H9 (cell line): ENCODE measurements around the gene GEMIN4. TPM values are rescaled to one million over a fixed set of nuclear protein-coding genes. Genes with fewer than 3 reads are reported as not detected.

Experiments used
- DNase-seq: peaks from one replicate; pipeline ENCODE4 v3.0.0-alpha.2; 2017
- H2AFZ ChIP-seq: one replicate; pipeline ENCODE4 v1.6.1; 2013; ENCODE audit warnings: mild to moderate bottlenecking, low read length, control low read depth, moderate library complexity
- H2AK5ac ChIP-seq: 2 replicates; pipeline ENCODE4 v1.6.1; 2013; ENCODE audit warnings: low read length, control low read depth, mixed read lengths; ENCODE audit not compliant: insufficient read length
- H2BK120ac ChIP-seq: one replicate; pipeline ENCODE4 v1.6.1; 2013; ENCODE audit warnings: low read depth, mild to moderate bottlenecking, low read length, control low read depth, inconsistent platforms; ENCODE audit not compliant: poor library complexity, severe bottlenecking
- H2BK12ac ChIP-seq: 2 replicates; pipeline ENCODE4 v1.6.1; 2013; ENCODE audit warnings: low read length, control low read depth, mixed read lengths, low read depth; ENCODE audit not compliant: insufficient read length
- H2BK15ac ChIP-seq: 2 replicates; pipeline ENCODE4 v1.6.1; 2013; ENCODE audit warnings: low read depth, low read length, control low read depth
- H2BK20ac ChIP-seq: one replicate; pipeline ENCODE4 v1.6.1; 2013; ENCODE audit warnings: low read depth, mild to moderate bottlenecking, low read length, control low read depth, inconsistent platforms; ENCODE audit not compliant: poor library complexity, severe bottlenecking
- H2BK5ac ChIP-seq: 2 replicates; pipeline ENCODE4 v1.6.1; 2013; ENCODE audit warnings: low read length, control low read depth, mixed read lengths; ENCODE audit not compliant: insufficient read length
- H3K14ac ChIP-seq: 2 replicates; pipeline ENCODE4 v1.6.1; 2013; ENCODE audit warnings: low read length, control low read depth; ENCODE audit not compliant: insufficient read depth
- H3K18ac ChIP-seq: 2 replicates; pipeline ENCODE4 v1.6.1; 2013; ENCODE audit warnings: low read depth, mild to moderate bottlenecking, mixed read lengths, low read length, control low read depth; ENCODE audit not compliant: insufficient read length
- H3K23ac ChIP-seq: 2 replicates; pipeline ENCODE4 v1.6.1; 2013; ENCODE audit warnings: low read length, control low read depth, mixed read lengths, low read depth; ENCODE audit not compliant: insufficient read length
- H3K23me2 ChIP-seq: 2 replicates; pipeline ENCODE4 v1.6.1; 2013; ENCODE audit warnings: low read depth, mild to moderate bottlenecking, mixed read lengths, low read length, control low read depth; ENCODE audit not compliant: insufficient read length, poor library complexity, severe bottlenecking
- H3K27ac ChIP-seq: 2 replicates; pipeline ENCODE4 v1.5.1; 2013; ENCODE audit warnings: low read length, control low read depth, mixed read lengths, low read depth; ENCODE audit not compliant: insufficient read length
- H3K27me3 ChIP-seq: 2 replicates; pipeline ENCODE4 v1.6.1; 2013; ENCODE audit warnings: low read length, control low read depth, inconsistent platforms; ENCODE audit not compliant: insufficient read depth
- H3K4ac ChIP-seq: 2 replicates; pipeline ENCODE4 v1.6.1; 2013; ENCODE audit warnings: low read depth, mild to moderate bottlenecking, control low read depth, inconsistent platforms, low read length, moderate library complexity
- H3K4me1 ChIP-seq: 2 replicates; pipeline ENCODE4 v1.6.1; 2013; ENCODE audit warnings: low read length, control low read depth, inconsistent platforms; ENCODE audit not compliant: insufficient read depth
- H3K4me2 ChIP-seq: 2 replicates; pipeline ENCODE4 v1.6.1; 2013; ENCODE audit warnings: low read length, control low read depth, mixed read lengths; ENCODE audit not compliant: insufficient read length, insufficient read depth
- H3K56ac ChIP-seq: 2 replicates; pipeline ENCODE4 v1.6.1; 2013; ENCODE audit warnings: low read depth, mild to moderate bottlenecking, mixed read lengths, low read length, control low read depth; ENCODE audit not compliant: insufficient read length
- H3K79me1 ChIP-seq: 2 replicates; pipeline ENCODE4 v1.6.1; 2013; ENCODE audit warnings: low read depth, mild to moderate bottlenecking, moderate library complexity, low read length, control low read depth, inconsistent platforms; ENCODE audit not compliant: insufficient read depth, poor library complexity, severe bottlenecking
- H3K79me2 ChIP-seq: 2 replicates; pipeline ENCODE4 v1.6.1; 2013; ENCODE audit warnings: low read length, control low read depth, inconsistent platforms; ENCODE audit not compliant: insufficient read depth
- H3K9ac ChIP-seq: 2 replicates; pipeline ENCODE4 v1.6.1; 2013; ENCODE audit warnings: low read length, control low read depth, mixed read lengths; ENCODE audit not compliant: insufficient read length; ENCODE audit errors: extremely low read depth
- H3K9me3 ChIP-seq: one replicate; pipeline ENCODE4 v1.6.1; 2013; ENCODE audit warnings: low read depth, low read length, inconsistent platforms; ENCODE audit not compliant: control insufficient read depth
- H3T11ph ChIP-seq: one replicate; pipeline ENCODE4 v1.6.1; 2013; ENCODE audit warnings: mild to moderate bottlenecking, low read length, control low read depth, inconsistent platforms
- H4K20me1 ChIP-seq: one replicate; pipeline ENCODE4 v1.6.1; 2013; ENCODE audit not compliant: control insufficient read depth, insufficient read length, insufficient read depth
- H4K5ac ChIP-seq: 2 replicates; pipeline ENCODE4 v1.6.1; 2013; ENCODE audit warnings: low read depth, mild to moderate bottlenecking, mixed read lengths, low read length, control low read depth; ENCODE audit not compliant: insufficient read length
- H4K8ac ChIP-seq: replicated peaks from 2 replicates; pipeline ENCODE4 v1.6.1; 2013; ENCODE audit warnings: low read length, control low read depth, mixed read lengths, low read depth; ENCODE audit not compliant: insufficient read length
- H4K91ac ChIP-seq: 2 replicates; pipeline ENCODE4 v1.6.1; 2013; ENCODE audit warnings: low read depth, mild to moderate bottlenecking, moderate library complexity, mixed read lengths, low read length, control low read depth; ENCODE audit not compliant: insufficient read length
- H3K27ac Mint-ChIP-seq, 3 experiments: 2 replicates in 2 of 3; 3 replicates in 1 of 3; pipeline ENCODE4 v1.8.0; 2020 to 2021; ENCODE audit warnings: mixed read lengths in 3 of 3, mild to moderate bottlenecking in 1 of 3, moderate library complexity in 1 of 3
- H3K27me3 Mint-ChIP-seq: 2 replicates; pipeline ENCODE4 v1.8.0; 2021; ENCODE audit warnings: low read depth, mild to moderate bottlenecking, moderate library complexity, mixed read lengths
- H3K36me3 Mint-ChIP-seq, 3 experiments: 2 replicates in 2 of 3; 3 replicates in 1 of 3; pipeline ENCODE4 v1.8.0; 2020 to 2021; ENCODE audit warnings: low read depth in 3 of 3, mixed read lengths in 3 of 3; ENCODE audit not compliant: insufficient read depth in 1 of 3
- H3K4me1 Mint-ChIP-seq, 2 experiments: 2 replicates each; pipeline ENCODE4 v1.8.0; 2020; ENCODE audit warnings: mixed read lengths in 2 of 2
- H3K4me3 Mint-ChIP-seq, 2 experiments: 2 replicates in 1 of 2; 3 replicates in 1 of 2; pipeline ENCODE4 v1.8.0; 2020 to 2021; ENCODE audit warnings: mild to moderate bottlenecking in 2 of 2, mixed read lengths in 2 of 2, moderate library complexity in 1 of 2
- H3K9me3 Mint-ChIP-seq, 2 experiments: 2 replicates in 1 of 2; 3 replicates in 1 of 2; pipeline ENCODE4 v1.8.0; 2020; ENCODE audit warnings: mild to moderate bottlenecking in 2 of 2, mixed read lengths in 2 of 2, moderate library complexity in 1 of 2
- whole genome bisulfite sequencing: extraction: QIAGEN DNeasy Blood & Tissue Kit; methylation state at CpG from one replicate; pipeline ENCODE4 v1.1.7; 2013; ENCODE audit warnings: missing lambda C conversion rate, low lambda C conversion rate, mixed read lengths; ENCODE audit not compliant: insufficient read length; ENCODE audit errors: extremely low coverage; 5-methylcytosine and 5-hydroxymethylcytosine counted together
- total RNA-seq: library from RNA; stranded (reverse); gene quantifications from 2 replicates; pipeline ENCODE4 v1.2.1, GENCODE V29; 2021
- TF ChIP-seq, protein P1 (sequence below): fragments of 200-600 bp; sonication (generic); conservative IDR thresholded peaks from 3 replicates; pipeline ENCODE4 v1.8.0; 2021; ENCODE audit warnings: antibody characterized with exemption, mild to moderate bottlenecking

GEMIN4 gene
- total RNA-seq, 1 experiment from 2014 or later = 56.8 TPM

DNA sequence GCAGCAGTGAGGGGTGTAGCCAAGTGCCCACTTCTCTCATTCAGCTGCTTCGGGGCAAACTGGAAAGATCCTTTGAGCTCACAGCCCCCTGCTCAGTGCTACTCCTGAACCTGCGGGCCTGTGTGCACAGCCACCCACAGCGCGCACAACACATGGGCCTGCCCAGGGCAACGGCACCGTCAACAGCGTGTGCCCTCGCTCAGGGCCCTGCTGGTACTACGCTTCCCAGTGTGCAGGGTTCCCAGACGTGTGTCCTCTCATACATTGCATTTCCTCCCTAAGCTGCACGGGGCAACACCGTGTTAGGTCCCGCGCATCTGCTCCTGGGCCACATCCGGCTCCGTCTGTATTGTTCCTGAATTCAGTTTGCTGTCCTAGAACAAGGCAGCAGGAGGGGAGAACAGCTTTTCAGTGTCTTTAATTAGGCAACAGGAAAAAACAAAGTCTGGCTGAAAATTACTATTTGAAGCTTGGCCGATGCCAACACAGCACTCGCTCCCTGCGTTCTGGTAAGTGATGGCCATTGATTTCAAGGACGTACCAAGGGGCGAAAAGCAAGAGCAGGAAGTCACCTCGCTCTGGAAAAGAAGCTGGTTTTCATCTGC lies 45.3 kb upstream of the GEMIN4 start:
- H2BK20ac ChIP-seq = no peak overlapping the region
- no peak overlapping the region for H3K4me2 ChIP-seq
- no peak overlapping the region for H3K23ac ChIP-seq
- TF ChIP-seq, protein P1, sequence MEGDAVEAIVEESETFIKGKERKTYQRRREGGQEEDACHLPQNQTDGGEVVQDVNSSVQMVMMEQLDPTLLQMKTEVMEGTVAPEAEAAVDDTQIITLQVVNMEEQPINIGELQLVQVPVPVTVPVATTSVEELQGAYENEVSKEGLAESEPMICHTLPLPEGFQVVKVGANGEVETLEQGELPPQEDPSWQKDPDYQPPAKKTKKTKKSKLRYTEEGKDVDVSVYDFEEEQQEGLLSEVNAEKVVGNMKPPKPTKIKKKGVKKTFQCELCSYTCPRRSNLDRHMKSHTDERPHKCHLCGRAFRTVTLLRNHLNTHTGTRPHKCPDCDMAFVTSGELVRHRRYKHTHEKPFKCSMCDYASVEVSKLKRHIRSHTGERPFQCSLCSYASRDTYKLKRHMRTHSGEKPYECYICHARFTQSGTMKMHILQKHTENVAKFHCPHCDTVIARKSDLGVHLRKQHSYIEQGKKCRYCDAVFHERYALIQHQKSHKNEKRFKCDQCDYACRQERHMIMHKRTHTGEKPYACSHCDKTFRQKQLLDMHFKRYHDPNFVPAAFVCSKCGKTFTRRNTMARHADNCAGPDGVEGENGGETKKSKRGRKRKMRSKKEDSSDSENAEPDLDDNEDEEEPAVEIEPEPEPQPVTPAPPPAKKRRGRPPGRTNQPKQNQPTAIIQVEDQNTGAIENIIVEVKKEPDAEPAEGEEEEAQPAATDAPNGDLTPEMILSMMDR = no peak
- no peaks in the 10 kb centered on the region for H3K79me2 ChIP-seq
- no peak overlapping the region for H2BK12ac ChIP-seq
- no peak overlapping the region for H3T11ph ChIP-seq
- H3K4ac ChIP-seq = no peak overlapping the region
- H3K14ac ChIP-seq = no peak overlapping the region
- H3K36me3 Mint-ChIP-seq = peaks cover 8 to 40% (median 33%) of the 10 kb centered on the region in 3 experiments; a peak in 6 of 7 replicates
- peak overlapping the region in 2 of 3 experiments; percentile 49 to 63; a peak in 2 of 7 replicates for H3K27ac Mint-ChIP-seq
- H3K18ac ChIP-seq = no peak overlapping the region
- no peak overlapping the region for H4K5ac ChIP-seq
- no peak overlapping the region for H2AK5ac ChIP-seq
- no peaks in the 10 kb centered on the region for H3K9me3 ChIP-seq
- H2BK15ac ChIP-seq = no peak overlapping the region
- H3K4me1 ChIP-seq = no peaks in the 10 kb centered on the region
- H3K27ac ChIP-seq = no peak overlapping the region
- H2BK120ac ChIP-seq = no peak overlapping the region
- no peaks in the 10 kb centered on the region; the same call in 1 of the 2 replicates for H3K27me3 Mint-ChIP-seq
- H3K9ac ChIP-seq = no peak overlapping the region
- H3K4me3 Mint-ChIP-seq = no peak overlapping the region
- H3K27me3 ChIP-seq = no peaks in the 10 kb centered on the region
- H4K20me1 ChIP-seq = no peaks in the 10 kb centered on the region
- no peaks in the 10 kb centered on the region for H3K9me3 Mint-ChIP-seq
- H3K79me1 ChIP-seq = no peaks in the 10 kb centered on the region
- no CpG with 5 or more reads among the region's 22 CpGs for WGBS
- H4K8ac ChIP-seq = no peak overlapping the region
- DNase-seq = no peak
- H4K91ac ChIP-seq = no peak overlapping the region
- no peak overlapping the region for H2AFZ ChIP-seq
- H3K56ac ChIP-seq = no peak overlapping the region
- H2BK5ac ChIP-seq = no peak overlapping the region
- peaks cover 10 to 15% of the 10 kb centered on the region in 2 experiments for H3K4me1 Mint-ChIP-seq
- no peaks in the 10 kb centered on the region for H3K23me2 ChIP-seq
